Right lobe of liver (tissue), 4 donors: ENCODE results near the gene HBP1.

Experiments
- POLR2A ChIP-seq: fragments of 450-650 bp; IDR thresholded peaks from one replicate; pipeline ENCODE4 v1.6.1; 2017; ENCODE audit warnings: antibody characterized with exemption, mild to moderate bottlenecking
- TF ChIP-seq, protein P1 (sequence below), 4 donors: fragments of 200-600 bp in 3 of 4; fragments of 450-650 bp in 1 of 4; IDR thresholded peaks; one replicate each; pipeline versions ENCODE4 v1.5.1 to v1.8.0; 2016 to 2022; ENCODE audit warnings: antibody characterized with exemption in 4 of 4, mild to moderate bottlenecking in 2 of 4
- donor health status: DM: no; HTN: no; CAD: no.
- donor health status: DM: no; HTN: no; CAD: no.
- donor health status: DM: no; HTN: yes; CAD: no.

DNA sequence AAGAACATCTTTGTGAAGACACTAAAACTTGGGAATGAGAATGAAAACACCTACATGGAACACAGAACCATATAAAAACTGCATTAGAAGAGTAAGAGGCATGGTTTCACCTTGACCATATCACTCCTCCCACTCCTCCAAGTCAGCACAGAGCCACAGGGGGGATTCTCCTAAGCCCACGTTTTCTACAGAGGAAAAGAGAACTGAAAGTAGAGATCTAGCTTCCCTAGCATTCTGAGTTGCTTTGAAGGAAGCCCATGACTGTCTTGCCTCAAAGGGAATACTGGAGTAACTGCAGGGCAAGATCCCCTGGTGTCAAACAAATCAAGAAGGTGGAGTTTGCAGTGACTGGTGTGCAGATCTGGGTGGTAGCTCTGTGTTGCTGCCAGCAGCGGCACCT is 43.9 kb downstream of the HBP1 start:
- TF ChIP-seq POLR2A = no peak
- TF ChIP-seq, protein P1, sequence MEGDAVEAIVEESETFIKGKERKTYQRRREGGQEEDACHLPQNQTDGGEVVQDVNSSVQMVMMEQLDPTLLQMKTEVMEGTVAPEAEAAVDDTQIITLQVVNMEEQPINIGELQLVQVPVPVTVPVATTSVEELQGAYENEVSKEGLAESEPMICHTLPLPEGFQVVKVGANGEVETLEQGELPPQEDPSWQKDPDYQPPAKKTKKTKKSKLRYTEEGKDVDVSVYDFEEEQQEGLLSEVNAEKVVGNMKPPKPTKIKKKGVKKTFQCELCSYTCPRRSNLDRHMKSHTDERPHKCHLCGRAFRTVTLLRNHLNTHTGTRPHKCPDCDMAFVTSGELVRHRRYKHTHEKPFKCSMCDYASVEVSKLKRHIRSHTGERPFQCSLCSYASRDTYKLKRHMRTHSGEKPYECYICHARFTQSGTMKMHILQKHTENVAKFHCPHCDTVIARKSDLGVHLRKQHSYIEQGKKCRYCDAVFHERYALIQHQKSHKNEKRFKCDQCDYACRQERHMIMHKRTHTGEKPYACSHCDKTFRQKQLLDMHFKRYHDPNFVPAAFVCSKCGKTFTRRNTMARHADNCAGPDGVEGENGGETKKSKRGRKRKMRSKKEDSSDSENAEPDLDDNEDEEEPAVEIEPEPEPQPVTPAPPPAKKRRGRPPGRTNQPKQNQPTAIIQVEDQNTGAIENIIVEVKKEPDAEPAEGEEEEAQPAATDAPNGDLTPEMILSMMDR (IDR thresholded peaks at IDR 0.05) = no peak
